ENCODE measurements around the gene SETD1A. TPM values are rescaled to one million over a fixed set of nuclear protein-coding genes. Genes with fewer than 3 reads are reported as not detected.
"Not testable (repeated sequence)": the region's sequence is repeated elsewhere in the genome, so short reads cannot be mapped to it uniquely, and the experiment has no call there.

The SETD1A gene
- polyA plus RNA-seq, 4 donors, result 15.3 to 23.3 (median 18.6) TPM

GRCh38 chr16:30928390-30928789 lies 29.2 kb upstream of the SETD1A start:
- no peak for DNase-seq (ENCODE audit: low read depth in 4 of 4, low spot score in 2 of 4)

- DNase-seq (ENCODE audit: low read depth in 4 of 4, low spot score in 2 of 4), result no peak
Measured at GRCh38 chr16:30929167-30929566, 28.4 kb upstream of the SETD1A start.

GRCh38 chr16:30930160-30930571 lies 27.4 kb upstream of the SETD1A start:
- no peak for DNase-seq (ENCODE audit: low read depth in 4 of 4, low spot score in 2 of 4)

GRCh38 chr16:30931068-30931650 lies 26.4 kb upstream of the SETD1A start:
- DNase-seq (ENCODE audit: low read depth in 4 of 4, low spot score in 2 of 4), result no peak

DNA sequence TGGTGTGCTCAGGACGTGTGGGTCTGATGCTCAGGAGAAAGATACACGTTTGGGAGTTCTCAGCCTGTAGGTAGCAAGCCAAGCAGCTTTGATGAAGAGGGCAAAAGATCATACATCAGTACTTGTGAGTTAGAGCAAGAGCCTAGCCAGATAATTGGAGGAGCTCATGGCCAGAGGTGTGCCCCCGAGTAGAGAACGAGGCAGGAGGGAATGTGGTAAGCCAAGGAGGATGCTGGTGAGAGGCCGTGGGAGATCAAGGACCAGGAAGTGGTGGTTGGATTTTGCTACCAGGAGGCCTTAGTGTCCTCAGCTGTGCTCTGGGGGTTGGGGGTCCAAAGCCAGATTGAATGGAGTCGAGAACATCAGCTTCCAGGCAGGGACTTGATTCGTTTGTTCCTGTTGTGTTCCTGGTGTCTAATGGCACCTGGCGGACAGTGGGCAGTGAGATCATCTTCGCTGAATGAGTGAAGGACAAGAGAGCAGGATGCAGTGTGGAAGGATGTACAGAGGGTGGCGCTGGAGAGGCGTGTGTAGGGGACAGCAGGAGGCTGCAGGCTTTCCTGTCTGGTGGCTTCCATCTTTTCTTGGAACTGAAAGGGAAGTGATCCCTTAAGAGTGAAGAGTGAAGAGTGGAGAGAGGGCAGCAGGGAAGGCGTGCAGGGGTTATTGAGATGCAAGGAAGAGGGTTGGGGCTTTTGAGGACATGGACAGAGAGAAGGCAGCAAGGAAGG lies 22.6 kb upstream of the SETD1A start:
- DNase-seq (ENCODE audit: low read depth in 4 of 4, low spot score in 2 of 4), result no peak

DNA sequence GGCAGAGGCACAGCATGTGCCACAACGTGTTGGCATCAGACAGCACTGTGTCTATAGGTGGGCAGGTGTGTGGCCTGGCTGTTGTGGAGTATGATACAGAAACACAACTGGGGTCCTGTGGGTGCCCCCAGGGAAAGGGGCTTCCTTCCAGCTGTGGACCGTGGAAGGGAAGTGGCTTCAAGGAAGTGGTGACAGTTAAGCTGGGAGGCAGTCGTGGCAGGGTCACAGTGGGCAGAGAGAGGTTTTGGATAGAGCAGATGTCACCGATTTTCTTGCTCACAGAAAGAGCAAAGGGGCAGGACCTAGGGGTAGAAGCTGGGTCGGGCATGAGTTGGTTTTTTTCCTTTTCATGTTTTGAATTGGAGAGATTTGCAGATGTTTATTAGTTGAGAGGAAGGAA lies 19.9 kb upstream of the SETD1A start:
- no peak for DNase-seq (ENCODE audit: low read depth in 4 of 4, low spot score in 2 of 4)

GRCh38 chr16:30939571-30939970 lies 18.0 kb upstream of the SETD1A start:
- not testable (repeated sequence) for DNase-seq (ENCODE audit: low read depth in 4 of 4, low spot score in 2 of 4)

- no peak for DNase-seq (ENCODE audit: low read depth in 4 of 4, low spot score in 2 of 4)
Measured at GRCh38 chr16:30941600-30942425, 15.7 kb upstream of the SETD1A start.

- no peak for DNase-seq (ENCODE audit: low read depth in 4 of 4, low spot score in 2 of 4)
Measured at GRCh38 chr16:30942426-30942806, 15.1 kb upstream of the SETD1A start.

DNA sequence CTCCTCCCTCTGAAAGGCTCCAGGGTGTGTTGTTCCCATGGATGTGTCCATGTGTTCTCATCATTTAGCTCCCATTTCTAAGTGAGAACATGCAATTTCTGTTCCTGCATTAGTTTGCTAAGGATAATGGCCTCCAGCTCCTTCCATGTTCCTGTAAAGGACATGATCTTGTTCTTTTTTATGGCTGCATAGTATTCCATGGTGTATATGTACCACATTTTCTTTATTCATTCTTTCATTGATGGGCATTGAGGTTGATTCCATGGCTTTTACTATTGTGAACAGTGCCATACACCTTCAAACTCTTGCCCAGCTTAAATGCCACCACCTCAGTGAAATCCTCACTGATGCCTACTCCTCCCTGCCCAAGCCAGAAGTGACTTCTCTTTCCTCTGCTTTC lies 13.2 kb upstream of the SETD1A start:
- no peak for DNase-seq (ENCODE audit: low read depth in 4 of 4, low spot score in 2 of 4)

- DNase-seq (ENCODE audit: low read depth in 4 of 4, low spot score in 2 of 4), result no peak
Measured at GRCh38 chr16:30946671-30947540, 10.6 kb upstream of the SETD1A start.

DNA sequence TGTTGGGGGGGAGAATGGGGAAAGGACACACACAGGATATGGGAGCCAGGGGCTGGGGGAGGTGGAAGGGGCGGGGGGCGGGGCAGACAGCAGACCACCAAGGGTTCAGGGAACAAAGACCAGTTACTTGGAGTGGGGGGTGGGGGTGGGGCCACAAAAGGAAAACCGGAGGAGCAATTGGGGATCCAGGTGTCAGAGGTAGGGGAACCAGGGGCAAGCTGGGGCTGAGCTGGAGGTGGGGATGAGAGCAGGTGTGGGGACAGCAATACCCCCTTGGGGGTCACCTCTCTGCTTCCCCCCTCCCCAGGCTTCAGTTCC lies 10.1 kb upstream of the SETD1A start:
- no peak for DNase-seq (ENCODE audit: low read depth in 4 of 4, low spot score in 2 of 4)

DNA sequence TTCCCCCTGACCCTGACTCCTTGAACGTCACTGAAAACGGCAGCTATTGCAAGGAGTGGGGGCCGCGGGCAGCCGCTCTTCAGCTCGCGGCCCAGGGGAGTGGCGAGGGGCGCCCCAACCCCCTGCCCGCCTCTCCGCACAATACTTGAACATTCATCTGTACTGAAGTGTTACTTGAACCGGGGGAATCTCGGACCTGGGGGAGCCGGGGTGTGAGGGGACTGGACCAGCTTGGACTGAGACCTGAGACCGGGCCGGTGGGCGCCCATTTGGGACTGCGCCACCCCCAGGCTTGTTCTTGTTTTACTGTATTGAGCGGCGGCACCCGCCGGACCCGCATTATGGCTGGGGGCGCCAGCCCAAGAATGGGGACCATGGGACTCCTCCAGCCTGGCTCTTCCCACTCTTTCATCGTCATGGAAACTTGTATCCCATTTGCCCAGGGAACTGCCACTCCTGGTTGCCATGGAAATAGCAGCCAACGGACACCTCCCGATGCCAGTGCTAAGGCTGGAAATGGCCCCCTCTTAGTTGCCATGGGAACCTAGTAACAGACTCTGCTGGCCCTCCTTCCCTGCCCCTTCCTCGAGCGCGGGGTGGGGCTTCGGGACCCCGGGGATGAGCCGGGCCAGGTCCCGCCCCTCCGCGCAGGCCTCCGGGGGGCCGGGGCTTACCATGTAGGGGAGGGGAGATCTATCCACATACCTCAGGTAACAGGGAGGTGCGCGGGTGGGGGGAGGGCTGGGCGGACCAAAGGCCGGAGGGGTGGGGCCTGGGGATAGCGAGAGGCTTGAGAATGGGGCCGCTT lies 9.5 kb upstream of the SETD1A start:
- peak; percentile 94 to 99 (median 98) for DNase-seq (ENCODE audit: low read depth in 4 of 4, low spot score in 2 of 4)

- DNase-seq (ENCODE audit: low read depth in 4 of 4, low spot score in 2 of 4), result no peak
Measured at GRCh38 chr16:30948667-30949649, 8.6 kb upstream of the SETD1A start, which contains the start of gene ORAI3. Gene ORAI3 (plus strand): TSS chr16:30949068. CDS start chr16:30949290, 222 bp downstream.

DNA sequence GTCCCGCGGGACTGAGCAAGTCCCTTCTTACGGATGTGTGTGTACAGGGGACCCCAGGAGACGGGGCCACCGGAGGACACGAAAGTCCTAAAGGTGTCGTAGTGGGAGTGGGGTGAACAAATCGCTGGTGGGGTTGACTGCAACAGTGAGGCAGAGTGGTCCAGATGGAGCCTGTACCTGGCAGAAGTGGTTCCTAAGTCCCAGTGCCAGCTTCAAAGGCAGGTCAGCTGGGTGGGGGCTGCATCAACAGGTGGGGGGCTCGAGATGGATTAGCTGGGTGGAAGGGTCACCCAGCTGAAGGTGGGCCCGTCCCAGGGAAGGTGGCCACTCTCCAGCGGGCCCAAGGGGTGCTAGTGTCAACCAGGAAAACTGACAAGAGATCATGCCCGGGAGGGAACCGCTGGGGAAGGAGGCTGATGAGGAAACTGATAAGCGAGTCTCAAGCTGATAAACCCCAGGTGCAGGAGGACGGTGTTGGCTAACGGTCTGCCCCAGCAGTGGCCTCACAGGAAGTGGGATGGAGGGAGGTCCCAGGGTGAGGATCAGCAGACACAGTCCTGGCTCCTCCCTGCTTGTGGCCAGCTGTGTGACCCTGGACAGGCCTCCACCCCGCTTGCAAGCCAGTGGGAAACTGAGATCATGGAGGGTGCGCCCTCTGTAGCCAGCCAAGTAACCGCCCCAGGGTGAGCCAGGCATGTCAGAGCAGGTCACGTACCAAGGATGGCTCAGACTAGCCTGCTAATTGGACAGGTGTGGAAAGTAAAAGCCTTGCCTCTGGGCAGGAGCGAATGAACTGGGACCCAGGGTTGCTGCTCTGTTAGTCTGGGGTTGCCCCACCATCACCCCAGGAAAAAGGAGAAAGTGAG lies 7.7 kb upstream of the SETD1A start:
- no peak for DNase-seq (ENCODE audit: low read depth in 4 of 4, low spot score in 2 of 4)

DNA sequence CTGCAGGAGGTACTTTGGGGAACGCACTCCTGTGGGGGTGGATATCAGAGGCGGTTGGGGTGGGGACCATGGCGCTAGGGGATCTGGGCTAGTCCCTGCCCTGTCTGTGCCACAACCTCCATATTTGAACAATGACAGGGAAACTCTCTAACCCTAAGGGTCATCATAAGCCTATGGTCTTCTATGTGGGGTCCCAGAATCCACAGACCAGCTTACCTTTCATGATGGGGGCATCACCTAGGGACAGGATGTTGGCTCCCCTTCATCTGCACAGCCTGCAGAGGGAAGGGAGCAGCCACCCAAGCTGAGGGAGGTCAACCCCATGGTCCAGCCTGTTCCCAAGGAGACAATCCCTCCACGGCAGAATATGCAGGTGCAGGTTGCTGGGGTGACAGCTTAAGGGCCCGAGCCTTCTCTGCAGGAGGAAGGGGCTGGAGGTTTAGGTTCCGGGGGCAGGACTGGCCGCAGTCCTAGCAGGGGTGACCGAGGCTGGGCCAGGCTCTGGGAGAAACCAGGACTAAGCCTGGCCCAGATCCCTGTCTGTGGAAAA lies 7.0 kb upstream of the SETD1A start:
- DNase-seq (ENCODE audit: low read depth in 4 of 4, low spot score in 2 of 4), result no peak

- no peak for DNase-seq (ENCODE audit: low read depth in 4 of 4, low spot score in 2 of 4)
Measured at GRCh38 chr16:30951193-30951592, 6.4 kb upstream of the SETD1A start.

Measured in left renal cortex interstitium (tissue), 4 donors.